GM06990 (cell line): Measurements from ENCODE around the gene SLAMF7.
"Not testable (repeated sequence)": the region's sequence is repeated elsewhere in the genome, so short reads cannot be mapped to it uniquely, and the experiment has no call there.

Experiments
- DNase-seq: peaks from one replicate; pipeline ENCODE4 v3.0.0-alpha.2; 2011; ENCODE audit not compliant: insufficient read length; ENCODE audit errors: extremely low read depth
- H3K27me3 ChIP-seq: replicated peaks from 2 replicates; pipeline ENCODE4 v1.6.0; 2011; ENCODE audit warnings: low read length; ENCODE audit not compliant: control insufficient read depth, insufficient read depth
- H3K36me3 ChIP-seq: 2 replicates; pipeline ENCODE4 v1.5.1; 2011; ENCODE audit warnings: low read length; ENCODE audit not compliant: control insufficient read depth, insufficient read depth
- H3K4me3 ChIP-seq: replicated peaks from 2 replicates; pipeline ENCODE4 v1.5.1; 2011; ENCODE audit warnings: low read depth, mild to moderate bottlenecking, control low read depth, low read length
- CTCF ChIP-seq: IDR thresholded peaks from 2 replicates; pipeline ENCODE4 v1.5.1; 2011; ENCODE audit warnings: low read length, control low read depth, mild to moderate bottlenecking, inconsistent platforms; ENCODE audit not compliant: insufficient read depth, poor library complexity, severe bottlenecking

SLAMF7 gene

GRCh38 chr1:160739098-160739511, at the start of gene SLAMF7:
TSS of gene SLAMF7 (plus strand) at chr1:160739247. CDS start at chr1:160739302, 55 bp downstream.
- peak; percentile 67 for DNase-seq

GRCh38 chr1:160692390-160692789, 46.7 kb upstream of the SLAMF7 start:
- H3K27me3 ChIP-seq, DNase-seq, H3K36me3 ChIP-seq, H3K4me3 ChIP-seq: not testable (repeated sequence)

More at GRCh38 chr1:160739098-160739511, at the start of gene SLAMF7:
- Histone ChIP-seq H3K27me3 (no peaks in the 10 kb centered on the region), H3K36me3 (peaks cover 9% of the 10 kb centered on the region), H3K4me3 (peak within 1 kb of the TSS; percentile 91)
- no peak for TF ChIP-seq CTCF

- H3K4me3 ChIP-seq = no peak overlapping the region
- TF ChIP-seq CTCF = no peak
- no peaks in the 10 kb centered on the region for H3K27me3 ChIP-seq
- peaks cover 13% of the 10 kb centered on the region for H3K36me3 ChIP-seq
- DNase-seq = no peak
Observed at GRCh38 chr1:160702100-160702499, 36.9 kb upstream of the SLAMF7 start.

GRCh38 chr1:160704250-160704649, 34.8 kb upstream of the SLAMF7 start:
- Histone ChIP-seq H3K27me3 (no peaks in the 10 kb centered on the region), H3K4me3 (peak overlapping the region; percentile 36), H3K36me3 (peaks cover 16% of the 10 kb centered on the region)
- no peak for DNase-seq
- TF ChIP-seq CTCF = no peak

GRCh38 chr1:160705212-160705621, 33.8 kb upstream of the SLAMF7 start:
- peaks cover 16% of the 10 kb centered on the region for H3K36me3 ChIP-seq
- H3K27me3 ChIP-seq, DNase-seq: not testable (repeated sequence)
- H3K4me3 ChIP-seq = peak overlapping the region; percentile 49

- peak; percentile 13 for TF ChIP-seq CTCF
Observed at GRCh38 chr1:160705742-160706141, 33.3 kb upstream of the SLAMF7 start.

More at GRCh38 chr1:160705742-160706141, 33.3 kb upstream of the SLAMF7 start:
- peak overlapping the region; percentile 49 for H3K4me3 ChIP-seq
- no peak for DNase-seq
- H3K36me3 ChIP-seq = peaks cover 16% of the 10 kb centered on the region
- H3K27me3 ChIP-seq = no peaks in the 10 kb centered on the region
